HepG2 (cell line): ENCODE data around the gene RAB3C. TPM values are rescaled to one million over a fixed set of nuclear protein-coding genes. Genes with fewer than 3 reads are reported as not detected.

Experiments
- ATAC-seq: fragments of 200-7000 bp; cut with Tn5 transposase; 3 replicates; pipeline ENCODE4 v1.9.1; 2020; ENCODE audit warnings: mild to moderate bottlenecking, moderate library complexity
- BruUV-seq: library from RNA; stranded (reverse); fragments of 400-500 nt; replicated peaks from 2 replicates; lab custom pipeline; 2021; lab: Mats Ljungman, UMichigan
- CTCF ChIA-PET: fragments of 300-600 bp; formaldehyde crosslinking; extraction: SDS; loops from one replicate; lab custom pipeline; 2021; ENCODE audit warnings: low total read pairs, inconsistent platforms, low intra/inter-chr PET ratio; lab: Yijun Ruan, JAX
- POLR2A ChIA-PET: fragments of 350-600 bp; sonication (Branson Sonifier 250); formaldehyde crosslinking; loops from one replicate; lab custom pipeline; 2020; ENCODE audit warnings: antibody characterized with exemption, inconsistent platforms; lab: Yijun Ruan, JAX
- DNase-seq: peaks from one replicate; pipeline ENCODE4 v3.0.0-alpha.2; 2015; ENCODE audit warnings: low spot score
- FAIRE-seq: peaks from 3 replicates; lab custom pipeline; 2011; peaks lifted over from hg19 to GRCh38; lab: Jason Lieb, UNC
- H2AFZ ChIP-seq: one replicate; pipeline ENCODE4 v1.6.1; 2011; ENCODE audit warnings: low read length, inconsistent platforms
- H3K27ac ChIP-seq: fragments of 300-600 bp; 3 replicates; pipeline ENCODE4 v1.8.0; 2011; ENCODE audit warnings: mixed run types, mild to moderate bottlenecking, mixed read lengths, low read length, inconsistent platforms; ENCODE audit not compliant: insufficient read depth; ENCODE audit errors: extremely low read length
- H3K27me3 ChIP-seq, 2 experiments: fragments of 200-600 bp in 1 of 2; 2 replicates in 1 of 2; 3 replicates in 1 of 2; pipeline versions ENCODE4 v1.6.0 to v1.8.0; 2011; ENCODE audit warnings: low read length in 2 of 2, mild to moderate bottlenecking in 2 of 2, moderate library complexity in 2 of 2, inconsistent platforms in 1 of 2; ENCODE audit not compliant: insufficient read depth in 2 of 2, control insufficient read depth in 1 of 2
- H3K36me3 ChIP-seq, 2 experiments: fragments of 200-600 bp in 1 of 2; replicated peaks in 1 of 2; 2 replicates in 1 of 2; 3 replicates in 1 of 2; pipeline versions ENCODE4 v1.5.1 to v1.8.0; 2011; ENCODE audit warnings: low read length in 2 of 2, inconsistent platforms in 1 of 2; ENCODE audit not compliant: insufficient read depth in 2 of 2, control insufficient read depth in 1 of 2
- H3K4me1 ChIP-seq: 2 replicates; pipeline ENCODE4 v1.5.1; 2012; ENCODE audit warnings: low read length, inconsistent platforms; ENCODE audit not compliant: insufficient read depth
- H3K4me2 ChIP-seq: 2 replicates; pipeline ENCODE4 v1.6.0; 2011; ENCODE audit warnings: low read depth, low read length, inconsistent platforms
- H3K4me3 ChIP-seq, 3 experiments: fragments of 200-600 bp in 1 of 3; sonication (generic), shearing (Covaris generic) in 1 of 3; replicated peaks in 1 of 3; 2 replicates each; pipeline ENCODE4 v1.5.1; 2011 to 2016; ENCODE audit warnings: low read length in 3 of 3, inconsistent platforms in 2 of 3, low read depth in 2 of 3, mild to moderate bottlenecking in 2 of 3, control low read depth in 1 of 3, mixed read lengths in 1 of 3; ENCODE audit not compliant: insufficient read depth in 1 of 3
- H3K79me2 ChIP-seq: one replicate; pipeline ENCODE4 v1.6.1; 2011; ENCODE audit warnings: low read length, inconsistent platforms; ENCODE audit not compliant: insufficient read depth
- H3K9ac ChIP-seq: 2 replicates; pipeline ENCODE4 v1.6.0; 2011; ENCODE audit warnings: mild to moderate bottlenecking, low read depth, low read length, inconsistent platforms; ENCODE audit not compliant: insufficient read depth
- H3K9me3 ChIP-seq: 2 replicates; pipeline ENCODE4 v1.5.1; 2012; ENCODE audit warnings: mild to moderate bottlenecking, low read length
- H4K20me1 ChIP-seq: 2 replicates; pipeline ENCODE4 v1.6.0; 2011; ENCODE audit warnings: inconsistent platforms, mild to moderate bottlenecking, low read length, moderate library complexity; ENCODE audit not compliant: insufficient read depth
- CEBPB ChIP-seq: IDR thresholded peaks from 2 replicates; pipeline ENCODE4 v1.6.1; 2011; ENCODE audit warnings: low read depth, low read length, improper control_type of control experiment, borderline replicate concordance
- HINFP ChIP-seq: sonication (generic); formaldehyde crosslinking; IDR thresholded peaks from 2 replicates; pipeline ENCODE4 v1.4.0; 2020; ENCODE audit warnings: low read depth, mild to moderate bottlenecking, missing genetic modification reagents
- JDP2 ChIP-seq: sonication (generic); formaldehyde crosslinking; IDR thresholded peaks from 2 replicates; pipeline ENCODE4 v1.8.1; 2022; ENCODE audit warnings: missing genetic modification reagents, borderline replicate concordance
- KLF16 ChIP-seq, 2 experiments: sonication (generic) in 1 of 2; formaldehyde crosslinking in 1 of 2; IDR thresholded peaks; 2 replicates each; pipeline versions ENCODE4 v1.6.1 to v1.8.0; 2016 to 2023; ENCODE audit warnings: missing genetic modification reagents in 2 of 2, missing compliant biosample characterization in 1 of 2
- MAFF ChIP-seq: IDR thresholded peaks from 2 replicates; pipeline ENCODE4 v1.6.1; 2011; ENCODE audit warnings: low read depth, low read length, improper control_type of control experiment
- RFX5 ChIP-seq: IDR thresholded peaks from 2 replicates; pipeline ENCODE4 v1.6.1; 2011; ENCODE audit warnings: low read depth, low read length, improper control_type of control experiment
- TCF7L2 ChIP-seq: IDR thresholded peaks from 2 replicates; pipeline ENCODE4 v1.6.1; 2011; ENCODE audit warnings: mild to moderate bottlenecking, low read depth, low read length, moderate library complexity
- TFE3 ChIP-seq: IDR thresholded peaks from 2 replicates; pipeline ENCODE4 v1.6.1; 2016
- ZNF24 ChIP-seq: fragments of 450-650 bp; IDR thresholded peaks from 2 replicates; pipeline ENCODE4 v1.6.1; 2017; ENCODE audit warnings: antibody characterized with exemption, mild to moderate bottlenecking
- ZNF33B ChIP-seq: sonication (generic); formaldehyde crosslinking; IDR thresholded peaks from 2 replicates; pipeline ENCODE4 v1.5.1; 2020; ENCODE audit warnings: mild to moderate bottlenecking, missing genetic modification reagents
- ZNF543 ChIP-seq: sonication (generic); formaldehyde crosslinking; IDR thresholded peaks from 2 replicates; pipeline ENCODE4 v1.4.0; 2020; ENCODE audit warnings: mild to moderate bottlenecking, missing genetic modification reagents
- ZNF782 ChIP-seq: sonication (generic); formaldehyde crosslinking; IDR thresholded peaks from 2 replicates; pipeline ENCODE4 v1.4.0; 2020; ENCODE audit warnings: missing genetic modification reagents, mild to moderate bottlenecking, borderline replicate concordance
- ZSCAN25 ChIP-seq: sonication (generic); formaldehyde crosslinking; IDR thresholded peaks from 2 replicates; pipeline ENCODE4 v1.8.0; 2022; ENCODE audit warnings: mild to moderate bottlenecking, missing genetic modification reagents
- WGBS: methylation state at CpG from one replicate; pipeline ENCODE4 v1.1.6; 2017; ENCODE audit warnings: low lambda C conversion rate; 5-methylcytosine and 5-hydroxymethylcytosine counted together
- in situ Hi-C: cut with HindIII; loops from 2 replicates; pipeline ENCODE4 v1.10.0; 2017; ENCODE audit warnings: low pct_unique_long_range_greater_than_20kb; ENCODE audit not compliant: extremely low pct_ligation_motif_present
- intact Hi-C: fragments of 100-400 bp; cut with micrococcal nuclease; formaldehyde crosslinking; loops from one replicate; pipeline ENCODE4 v1.10.0; 2022; ENCODE audit not compliant: unreplicated experiment
- polyA plus RNA-seq, 8 experiments: library from polyadenylated mRNA; depleted of rRNA in 3 of 8; stranded (reverse) in 7 of 8; unstranded in 1 of 8; fragments of >200 nt; fragmentation: Illumina TruSeq in 4 of 8; extraction: Trizol in 4 of 8; gene quantifications; 2 replicates each; pipeline versions ENCODE4 v1.2.1 to v1.2.3, GENCODE V29; 2011 to 2016; ENCODE audit warnings: low read depth in 4 of 8, missing spikeins in 1 of 8, mixed read lengths in 1 of 8; ENCODE audit not compliant: insufficient read depth in 1 of 8
- total RNA-seq, 5 experiments: library from RNA; depleted of rRNA; stranded (reverse); fragments of >200 nt; fragmentation: Illumina TruSeq; extraction: Trizol; gene quantifications; 2 replicates each; pipeline ENCODE4 v1.2.3, GENCODE V29; 2016; ENCODE audit warnings: low read depth in 1 of 5

The RAB3C gene
- total and polyA plus RNA-seq, 2 of the 13 experiments (the other 11 are each of a cell fraction or from before 2014, with no cell fraction given): not detected

GRCh38 chr5:58813855-58814254 is 231.0 kb downstream of the RAB3C start:
- TF ChIP-seq CEBPB (peak; percentile 70), TFE3 (no peak)
- Histone ChIP-seq H3K4me3 (no peak overlapping the region), H3K4me2 (no peak overlapping the region), H3K27ac (no peak overlapping the region), H2AFZ (no peak overlapping the region), H3K79me2 (no peaks in the 10 kb centered on the region), H3K9me3 (no peaks in the 10 kb centered on the region), H3K36me3 (no peaks in the 10 kb centered on the region), H4K20me1 (no peaks in the 10 kb centered on the region), H3K27me3 (no peaks in the 10 kb centered on the region), H3K4me1 (no peaks in the 10 kb centered on the region), H3K9ac (no peak overlapping the region)
- POLR2A ChIA-PET: no interaction called here
- FAIRE-seq: no peak
- ATAC-seq: no peak
- 26% methylated on average over 3 of the region's 3 CpGs for WGBS
- in situ Hi-C loops (loop anchor here (25.0 kb wide), 1 partner anchor 302 kb away; no protein-coding TSS in a partner anchor), intact Hi-C loops (loop anchor here (1.0 kb wide), 1 partner anchor 316 kb away; no protein-coding TSS in a partner anchor)
- CTCF ChIA-PET: interaction anchor here (1.3 kb wide), 1 partner anchor 316 kb away, joined by 5 read pairs; no protein-coding TSS in a partner anchor
- DNase-seq: no peak
- no TSS peak for BruUV-seq

DNA sequence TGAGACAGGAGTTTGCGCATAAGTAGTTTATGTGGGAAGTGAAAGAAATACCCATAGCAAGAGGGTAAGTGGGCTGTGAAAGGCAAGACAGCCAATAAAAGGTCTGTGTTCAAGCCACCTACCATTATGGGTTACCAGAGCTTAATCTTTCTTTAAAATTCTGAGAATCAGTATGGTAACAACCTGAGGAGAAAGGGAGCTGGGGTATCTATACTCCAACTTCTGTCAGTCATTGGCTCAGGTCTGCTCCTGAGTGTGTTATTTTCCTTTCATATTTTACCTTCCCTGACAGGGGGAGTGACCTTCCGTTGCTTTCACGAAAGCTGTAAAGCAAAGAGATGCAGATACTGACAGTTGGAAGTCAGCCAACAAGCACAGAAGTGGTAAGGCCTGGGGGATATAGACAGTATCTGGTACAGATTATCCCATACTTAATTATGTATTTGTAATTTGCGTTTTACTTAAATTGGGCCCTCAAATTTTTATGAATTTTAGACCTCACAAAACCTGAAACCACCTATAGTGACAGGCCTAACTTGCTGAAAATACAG is 233.4 kb downstream of the RAB3C start:
- Histone ChIP-seq H3K36me3 (no peaks in the 10 kb centered on the region), H3K27ac (no peak overlapping the region), H3K9me3 (no peaks in the 10 kb centered on the region), H3K4me2 (no peak overlapping the region), H3K4me1 (no peaks in the 10 kb centered on the region), H2AFZ (no peak overlapping the region), H3K9ac (no peak overlapping the region), H4K20me1 (no peaks in the 10 kb centered on the region), H3K4me3 (no peak overlapping the region), H3K79me2 (no peaks in the 10 kb centered on the region), H3K27me3 (no peaks in the 10 kb centered on the region)
- BruUV-seq: no TSS peak
- FAIRE-seq (no peak), DNase-seq (no peak), ATAC-seq (no peak)
- POLR2A ChIA-PET: no interaction called here
- TF ChIP-seq ZSCAN25 (CRISPR knock-in tag) (no peak), KLF16 (CRISPR knock-in tag; IDR thresholded peaks at IDR 0.05) (no peak), JDP2 (CRISPR knock-in tag) (no peak), TCF7L2 (no peak), HINFP (CRISPR knock-in tag) (no peak), ZNF782 (CRISPR knock-in tag) (no peak), RFX5 (no peak), ZNF543 (no peak), MAFF (no peak), ZNF33B (CRISPR knock-in tag) (no peak), ZNF24 (no peak)
- intact Hi-C loops: no loop called here
- CTCF ChIA-PET: no interaction called here
- in situ Hi-C loops: loop anchor here (25.0 kb wide), 1 partner anchor 304 kb away; no protein-coding TSS in a partner anchor
- WGBS: 25% methylated on average over 4 of the region's 4 CpGs
